Ascending aorta (tissue), 2 donors: Measurements from ENCODE around the gene PHF12. TPM values are rescaled to one million over a fixed set of nuclear protein-coding genes. Genes with fewer than 3 reads are reported as not detected.

Experiments
- DNase-seq, 2 donors: peaks; one replicate each; pipeline ENCODE4 v3.0.0-alpha.2; 2019; ENCODE audit warnings: low spot score in 2 of 2
- H3K27ac ChIP-seq, 2 donors: fragments of 200-600 bp; sonication (generic); one replicate each; pipeline ENCODE4 v1.5.1; 2016 to 2017; ENCODE audit warnings: mild to moderate bottlenecking in 1 of 2
- H3K27me3 ChIP-seq: fragments of 200-600 bp; sonication (generic); one replicate; pipeline ENCODE4 v1.5.1; 2017
- H3K36me3 ChIP-seq, 2 donors: fragments of 200-600 bp; sonication (generic); one replicate each; pipeline ENCODE4 v1.5.1; 2016
- H3K4me1 ChIP-seq, 2 donors: fragments of 200-600 bp; sonication (generic); one replicate each; pipeline ENCODE4 v1.5.1; 2016 to 2017; ENCODE audit warnings: mild to moderate bottlenecking in 1 of 2
- H3K4me3 ChIP-seq, 2 donors: fragments of 200-600 bp; sonication (generic); one replicate each; pipeline ENCODE4 v1.5.1; 2016 to 2017; ENCODE audit warnings: mild to moderate bottlenecking in 1 of 2
- H3K9me3 ChIP-seq, 2 donors: fragments of 200-600 bp; sonication (generic); one replicate each; pipeline ENCODE4 v1.5.1; 2016
- intact Hi-C: fragments of 100-400 bp; cut with DNase I; formaldehyde crosslinking; loops from one replicate; pipeline ENCODE4 v1.15.1; 2023
- total RNA-seq: library from RNA; depleted of rRNA; stranded (reverse); fragments of >200 nt; gene quantifications from one replicate; pipeline ENCODE4 v1.1.0, GENCODE V29; 2016
- TF ChIP-seq, protein P1 (sequence below), 3 experiments: fragments of 200-600 bp in 2 of 3; fragments of 450-650 bp in 1 of 3; sonication (generic) in 2 of 3; IDR thresholded peaks; one replicate each; pipeline ENCODE4 v1.5.1; 2016 to 2019; ENCODE audit warnings: antibody characterized with exemption in 3 of 3, mild to moderate bottlenecking in 1 of 3, moderate library complexity in 1 of 3

Gene PHF12
- total RNA-seq, 1 donor from 2014 or later = 35.0 TPM

GRCh38 chr17:28916302-28916934 lies 34.9 kb downstream of the PHF12 start:
- no peak overlapping the region for H3K27ac ChIP-seq
- DNase-seq = no peak
- H3K27me3 ChIP-seq = no peaks in the 10 kb centered on the region
- no peak overlapping the region for H3K4me3 ChIP-seq
- no peaks in the 10 kb centered on the region for H3K9me3 ChIP-seq
- peaks cover 92 to 94% of the 10 kb centered on the region in 2 donors for H3K36me3 ChIP-seq
- TF ChIP-seq, protein P1, sequence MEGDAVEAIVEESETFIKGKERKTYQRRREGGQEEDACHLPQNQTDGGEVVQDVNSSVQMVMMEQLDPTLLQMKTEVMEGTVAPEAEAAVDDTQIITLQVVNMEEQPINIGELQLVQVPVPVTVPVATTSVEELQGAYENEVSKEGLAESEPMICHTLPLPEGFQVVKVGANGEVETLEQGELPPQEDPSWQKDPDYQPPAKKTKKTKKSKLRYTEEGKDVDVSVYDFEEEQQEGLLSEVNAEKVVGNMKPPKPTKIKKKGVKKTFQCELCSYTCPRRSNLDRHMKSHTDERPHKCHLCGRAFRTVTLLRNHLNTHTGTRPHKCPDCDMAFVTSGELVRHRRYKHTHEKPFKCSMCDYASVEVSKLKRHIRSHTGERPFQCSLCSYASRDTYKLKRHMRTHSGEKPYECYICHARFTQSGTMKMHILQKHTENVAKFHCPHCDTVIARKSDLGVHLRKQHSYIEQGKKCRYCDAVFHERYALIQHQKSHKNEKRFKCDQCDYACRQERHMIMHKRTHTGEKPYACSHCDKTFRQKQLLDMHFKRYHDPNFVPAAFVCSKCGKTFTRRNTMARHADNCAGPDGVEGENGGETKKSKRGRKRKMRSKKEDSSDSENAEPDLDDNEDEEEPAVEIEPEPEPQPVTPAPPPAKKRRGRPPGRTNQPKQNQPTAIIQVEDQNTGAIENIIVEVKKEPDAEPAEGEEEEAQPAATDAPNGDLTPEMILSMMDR (IDR thresholded peaks at IDR 0.05) = peak; percentile 52 to 64 (median 62)
- H3K4me1 ChIP-seq = no peaks in the 10 kb centered on the region
- intact Hi-C loops = loop anchor here (2.0 kb wide), 2 partner anchors 154 to 190 kb away; partner anchors contain the start of gene TLCD1

DNA sequence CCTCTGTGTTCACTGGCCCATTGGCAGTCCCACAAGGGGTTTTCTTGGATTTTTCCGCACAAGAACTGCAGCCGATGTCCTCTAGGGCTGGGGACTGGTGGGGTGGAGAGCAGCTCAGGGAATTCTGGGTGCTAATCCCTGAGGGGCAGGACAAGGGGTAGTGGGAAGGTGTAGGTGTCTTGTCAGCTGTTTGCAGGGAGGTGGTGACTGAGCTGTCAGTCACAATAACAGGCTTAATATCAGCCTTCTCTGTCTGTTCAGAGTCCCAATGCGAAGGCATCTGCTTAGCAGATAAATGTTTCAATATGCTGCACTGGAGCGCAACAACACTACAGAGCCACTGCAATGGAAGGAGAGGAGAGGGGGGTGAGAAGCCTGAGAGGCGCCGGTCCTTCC lies 38.4 kb downstream of the PHF12 start:
- Histone ChIP-seq H3K27ac (no peak overlapping the region), H3K27me3 (no peaks in the 10 kb centered on the region), H3K4me1 (peaks cover 3 to 11% of the 10 kb centered on the region in 2 donors), H3K36me3 (peaks cover 84 to 89% of the 10 kb centered on the region in 2 donors), H3K9me3 (no peaks in the 10 kb centered on the region), H3K4me3 (no peak overlapping the region)
- intact Hi-C loops = no loop called here
- TF ChIP-seq, protein P1 (IDR thresholded peaks at IDR 0.05) = no peak
- DNase-seq = no peak

GRCh38 chr17:28912281-28912937 lies 38.9 kb downstream of the PHF12 start:
- intact Hi-C loops = no loop called here
- Histone ChIP-seq H3K27ac (no peak overlapping the region), H3K36me3 (peaks cover 83 to 88% of the 10 kb centered on the region in 2 donors)

DNA sequence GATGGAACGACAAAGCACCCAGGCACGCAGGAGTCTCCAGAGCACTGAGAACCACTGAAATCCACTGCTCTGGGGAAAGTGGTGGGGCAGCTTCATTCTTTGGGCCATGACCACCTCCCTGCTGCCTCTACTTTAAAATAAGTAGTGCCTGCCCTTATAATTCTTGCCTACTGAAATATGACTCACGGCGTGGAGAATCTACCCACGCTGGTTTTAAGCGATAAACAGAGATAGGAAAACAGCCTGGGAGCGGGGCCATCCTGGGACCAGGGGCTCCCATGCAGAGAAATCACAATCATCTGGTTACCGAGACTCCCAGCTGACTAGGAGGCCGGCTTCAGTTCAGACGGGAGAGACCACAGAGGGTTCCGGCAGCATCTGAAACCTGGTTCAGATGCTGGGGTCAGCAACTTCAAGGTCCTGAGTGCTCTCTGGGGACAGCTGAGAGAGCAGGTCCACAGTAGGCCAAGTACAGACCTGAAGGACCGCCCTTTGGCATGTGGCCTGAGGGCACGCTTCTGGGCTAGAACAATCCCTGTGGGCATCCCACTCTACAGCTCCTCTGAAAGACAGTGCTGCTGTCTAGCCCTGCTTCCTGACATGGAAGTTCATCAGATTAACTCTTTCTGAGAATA lies 39.8 kb downstream of the PHF12 start:
- intact Hi-C loops = no loop called here
- no peak for DNase-seq
- peaks cover 83 to 88% of the 10 kb centered on the region in 2 donors for H3K36me3 ChIP-seq
- H3K4me3 ChIP-seq = no peak overlapping the region
- H3K9me3 ChIP-seq = no peaks in the 10 kb centered on the region
- H3K4me1 ChIP-seq = peaks cover 3 to 11% of the 10 kb centered on the region in 2 donors
- H3K27me3 ChIP-seq = no peaks in the 10 kb centered on the region
- H3K27ac ChIP-seq = no peak overlapping the region
- TF ChIP-seq, protein P1 (IDR thresholded peaks at IDR 0.05) = no peak

More at GRCh38 chr17:28912281-28912937, 38.9 kb downstream of the PHF12 start:
- peaks cover 3 to 11% of the 10 kb centered on the region in 2 donors for H3K4me1 ChIP-seq
- H3K27me3 ChIP-seq = no peaks in the 10 kb centered on the region
- TF ChIP-seq, protein P1 (IDR thresholded peaks at IDR 0.05) = peak in 1 of 3 experiments; percentile 10
- no peaks in the 10 kb centered on the region for H3K9me3 ChIP-seq
- DNase-seq = no peak
- no peak overlapping the region for H3K4me3 ChIP-seq

GRCh38 chr17:28910534-28910933 lies 40.8 kb downstream of the PHF12 start:
- Histone ChIP-seq H3K9me3 (no peaks in the 10 kb centered on the region), H3K36me3 (peaks cover 83 to 92% of the 10 kb centered on the region in 2 donors), H3K4me3 (no peak overlapping the region), H3K27ac (no peak overlapping the region), H3K27me3 (no peaks in the 10 kb centered on the region), H3K4me1 (peaks cover 3 to 11% of the 10 kb centered on the region in 2 donors)
- DNase-seq = no peak
- TF ChIP-seq, protein P1 (IDR thresholded peaks at IDR 0.05) = no peak
- intact Hi-C loops = no loop called here
